Measurements from ENCODE around the gene RRP8.

Gene RRP8

GRCh38 chr11:6609502-6610015 is 6.1 kb upstream of the RRP8 start:
- no peak for TF ChIP-seq REST (IDR thresholded peaks at IDR 0.05; ENCODE audit: low read depth)

- TF ChIP-seq CREB1 (IDR thresholded peaks at IDR 0.05; ENCODE audit: low read depth) (no peak), MAX (IDR thresholded peaks at IDR 0.05) (no peak), TCF12 (IDR thresholded peaks at IDR 0.05; ENCODE audit: low read depth) (no peak), REST (IDR thresholded peaks at IDR 0.05; ENCODE audit: low read depth) (no peak), ZBTB7A (IDR thresholded peaks at IDR 0.05; ENCODE audit: low read depth) (no peak)
Measured at GRCh38 chr11:6608726-6609501, 5.5 kb upstream of the RRP8 start.

GRCh38 chr11:6608011-6608410 is 4.6 kb upstream of the RRP8 start:
- TF ChIP-seq RAD21 (IDR thresholded peaks at IDR 0.05; ENCODE audit: low read depth) (no peak), USF1 (IDR thresholded peaks at IDR 0.05) (no peak), EGR1 (IDR thresholded peaks at IDR 0.05) (no peak), TAF1 (IDR thresholded peaks at IDR 0.05; ENCODE audit: low read depth) (no peak), FOXM1 (IDR thresholded peaks at IDR 0.05; ENCODE audit: borderline replicate concordance, low read depth) (no peak), YY1 (IDR thresholded peaks at IDR 0.05; ENCODE audit: low read depth) (no peak), NFIC (IDR thresholded peaks at IDR 0.05) (no peak), ZBTB7A (IDR thresholded peaks at IDR 0.05; ENCODE audit: low read depth) (no peak), MAX (IDR thresholded peaks at IDR 0.05) (no peak), EP300 (IDR thresholded peaks at IDR 0.05; ENCODE audit: borderline replicate concordance) (no peak), TEAD4 (IDR thresholded peaks at IDR 0.05) (no peak), REST (IDR thresholded peaks at IDR 0.05; ENCODE audit: low read depth) (no peak), TCF12 (IDR thresholded peaks at IDR 0.05; ENCODE audit: low read depth) (no peak), CEBPB (IDR thresholded peaks at IDR 0.05) (no peak)

DNA sequence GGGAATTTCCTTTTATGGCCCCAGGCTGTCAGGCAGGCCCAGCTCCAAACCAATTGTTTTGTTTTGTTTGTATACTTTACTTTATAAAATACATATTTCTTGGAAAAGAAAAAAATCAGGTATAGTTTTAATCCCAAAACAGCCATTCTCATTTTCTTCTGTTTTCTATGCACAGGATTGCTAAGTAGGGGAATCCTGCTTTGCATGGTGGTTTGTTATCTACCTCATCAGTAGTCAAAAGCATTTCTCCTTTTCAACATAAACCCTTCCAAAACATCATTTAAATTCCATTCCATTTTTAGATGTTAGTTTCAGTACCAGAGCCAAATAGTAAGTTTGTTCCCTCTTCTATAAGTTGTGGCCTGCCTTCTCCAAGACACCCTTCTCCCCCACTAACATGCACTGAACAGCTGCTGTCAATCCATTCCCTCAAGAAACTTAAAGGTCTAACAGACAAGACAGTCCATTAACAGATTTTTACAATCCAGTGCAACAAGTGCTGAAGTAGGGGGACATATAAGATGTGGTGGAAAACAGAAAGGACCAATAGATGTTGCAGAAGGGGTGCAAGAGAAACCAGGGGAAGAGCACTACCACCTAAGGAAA is 3.9 kb upstream of the RRP8 start:
- TF ChIP-seq YY1 (IDR thresholded peaks at IDR 0.05; ENCODE audit: low read depth) (no peak), FOXM1 (IDR thresholded peaks at IDR 0.05; ENCODE audit: borderline replicate concordance, low read depth) (no peak), TEAD4 (IDR thresholded peaks at IDR 0.05) (no peak), CEBPB (IDR thresholded peaks at IDR 0.05) (no peak), ZBTB7A (IDR thresholded peaks at IDR 0.05; ENCODE audit: low read depth) (no peak), USF1 (IDR thresholded peaks at IDR 0.05) (no peak), REST (IDR thresholded peaks at IDR 0.05; ENCODE audit: low read depth) (no peak), NFIC (IDR thresholded peaks at IDR 0.05) (no peak), TCF12 (IDR thresholded peaks at IDR 0.05; ENCODE audit: low read depth) (no peak), EP300 (IDR thresholded peaks at IDR 0.05; ENCODE audit: borderline replicate concordance) (no peak)

Measured in Ishikawa (cell line).